HEK293 (cell line): ENCODE data around the gene PTGES3L.
"Not testable (repeated sequence)": the region's sequence is repeated elsewhere in the genome, so short reads cannot be mapped to it uniquely, and the experiment has no call there.

Source experiments
- CTCF ChIA-PET: fragments of 350-600 bp; formaldehyde crosslinking; extraction: SDS; loops from one replicate; lab custom pipeline; 2021; ENCODE audit warnings: antibody characterized with exemption; lab: Yijun Ruan, JAX
- POLR2A ChIA-PET: fragments of 300-600 bp; formaldehyde crosslinking; extraction: SDS; loops from one replicate; lab custom pipeline; 2020; ENCODE audit warnings: antibody characterized with exemption, inconsistent platforms; lab: Yijun Ruan, JAX
- H3K27ac ChIP-seq: fragments of 200-500 bp; sonication (Bioruptor generic); 2 replicates; pipeline ENCODE4 v1.5.1; 2014; ENCODE audit warnings: low read depth, low read length, control low read depth, inconsistent platforms; ENCODE audit errors: extremely low read depth
- H3K36me3 ChIP-seq, 2 experiments: fragments of 200-500 bp in 1 of 2; sonication (Bioruptor generic) in 1 of 2; 1 replicate in 1 of 2; 2 replicates in 1 of 2; pipeline ENCODE4 v1.5.1; 2014 to 2017; ENCODE audit warnings: inconsistent platforms in 2 of 2, low read length in 2 of 2; ENCODE audit not compliant: control insufficient read depth in 2 of 2, insufficient read depth in 1 of 2
- H3K4me1 ChIP-seq: fragments of 200-500 bp; sonication (Bioruptor generic); 2 replicates; pipeline ENCODE4 v1.5.1; 2014; ENCODE audit warnings: mild to moderate bottlenecking, low read length, inconsistent platforms; ENCODE audit not compliant: control insufficient read depth, insufficient read depth
- H3K4me3 ChIP-seq: 2 replicates; pipeline ENCODE4 v1.5.1; 2011; ENCODE audit warnings: low read depth, mild to moderate bottlenecking, control low read depth, low read length, moderate library complexity
- H3K9me3 ChIP-seq: fragments of 200-500 bp; sonication (Bioruptor generic); 2 replicates; pipeline ENCODE4 v1.5.1; 2014; ENCODE audit warnings: low read depth, low read length, inconsistent platforms; ENCODE audit not compliant: control insufficient read depth, insufficient read depth
- FEZF1 ChIP-seq: fragments of 450-650 bp; formaldehyde crosslinking; IDR thresholded peaks from 2 replicates; pipeline ENCODE4 v1.5.1; 2016; ENCODE audit warnings: missing biosample characterization, missing genetic modification characterization
- IKZF3 ChIP-seq: fragments of 450-650 bp; IDR thresholded peaks from 2 replicates; pipeline ENCODE4 v1.5.0; 2018; ENCODE audit warnings: missing biosample characterization, mild to moderate bottlenecking, missing genetic modification characterization, moderate library complexity
- SCRT1 ChIP-seq: fragments of 450-650 bp; formaldehyde crosslinking; IDR thresholded peaks from 2 replicates; pipeline ENCODE4 v1.5.1; 2016; ENCODE audit warnings: missing biosample characterization, missing genetic modification characterization, borderline replicate concordance
- SETDB1 ChIP-seq: IDR thresholded peaks from one replicate; pipeline ENCODE4 v1.6.1; 2017; ENCODE audit warnings: mild to moderate bottlenecking, low read length, moderate library complexity, mixed read lengths; ENCODE audit not compliant: insufficient read length
- ZEB2 ChIP-seq: fragments of 450-650 bp; formaldehyde crosslinking; IDR thresholded peaks from 2 replicates; pipeline ENCODE4 v1.5.1; 2016; ENCODE audit warnings: missing biosample characterization, missing genetic modification characterization
- ZNF114 ChIP-seq: fragments of 450-650 bp; formaldehyde crosslinking; IDR thresholded peaks from 2 replicates; pipeline ENCODE4 v1.5.0; 2017; ENCODE audit warnings: missing biosample characterization, missing genetic modification characterization
- ZNF223 ChIP-seq: fragments of 450-650 bp; formaldehyde crosslinking; IDR thresholded peaks from 2 replicates; pipeline ENCODE4 v1.5.1; 2016; ENCODE audit warnings: missing biosample characterization, missing genetic modification characterization
- ZNF266 ChIP-seq: fragments of 450-650 bp; formaldehyde crosslinking; IDR thresholded peaks from 2 replicates; pipeline ENCODE4 v1.5.1; 2016; ENCODE audit warnings: missing biosample characterization, missing genetic modification characterization, low read depth
- ZNF292 ChIP-seq: fragments of 450-650 bp; formaldehyde crosslinking; IDR thresholded peaks from 2 replicates; pipeline ENCODE4 v1.5.1; 2016; ENCODE audit warnings: low read depth, missing biosample characterization, missing genetic modification characterization, borderline replicate concordance
- ZNF350 ChIP-seq: fragments of 450-650 bp; formaldehyde crosslinking; IDR thresholded peaks from 2 replicates; pipeline ENCODE4 v1.5.0; 2017; ENCODE audit warnings: missing biosample characterization, mild to moderate bottlenecking, missing genetic modification characterization
- ZNF426 ChIP-seq: fragments of 450-650 bp; formaldehyde crosslinking; IDR thresholded peaks from 2 replicates; pipeline ENCODE4 v1.5.1; 2017; ENCODE audit warnings: missing biosample characterization, missing genetic modification characterization, mild to moderate bottlenecking, inconsistent platforms, moderate library complexity
- ZNF473 ChIP-seq: fragments of 450-650 bp; formaldehyde crosslinking; IDR thresholded peaks from 2 replicates; pipeline ENCODE4 v1.5.1; 2017; ENCODE audit warnings: missing biosample characterization, missing genetic modification characterization
- ZNF549 ChIP-seq: fragments of 450-650 bp; IDR thresholded peaks from 2 replicates; pipeline ENCODE4 v1.5.1; 2018; ENCODE audit warnings: missing biosample characterization, missing genetic modification characterization, mild to moderate bottlenecking, inconsistent platforms, moderate library complexity
- ZNF600 ChIP-seq: fragments of 450-650 bp; formaldehyde crosslinking; IDR thresholded peaks from 2 replicates; pipeline ENCODE4 v1.5.1; 2016; ENCODE audit warnings: missing biosample characterization, missing genetic modification characterization
- ZNF629 ChIP-seq: fragments of 450-650 bp; formaldehyde crosslinking; IDR thresholded peaks from 2 replicates; pipeline ENCODE4 v1.5.1; 2017; ENCODE audit warnings: missing biosample characterization, missing genetic modification characterization
- ZNF660 ChIP-seq: fragments of 450-650 bp; IDR thresholded peaks from 2 replicates; pipeline ENCODE4 v1.5.1; 2018; ENCODE audit warnings: missing biosample characterization, mild to moderate bottlenecking, missing genetic modification characterization
- ZNF670 ChIP-seq: fragments of 450-650 bp; formaldehyde crosslinking; IDR thresholded peaks from 2 replicates; pipeline ENCODE4 v1.5.1; 2016; ENCODE audit warnings: missing biosample characterization, missing genetic modification characterization, low read depth
- ZSCAN30 ChIP-seq: fragments of 450-650 bp; IDR thresholded peaks from 2 replicates; pipeline ENCODE4 v1.5.1; 2018; ENCODE audit warnings: missing biosample characterization, mild to moderate bottlenecking, missing genetic modification characterization, moderate library complexity
- TF ChIP-seq, protein P1 (sequence below): fragments of 450-650 bp; formaldehyde crosslinking; conservative IDR thresholded peaks from 2 replicates; pipeline ENCODE4 v1.5.1; 2016; ENCODE audit warnings: low read depth, missing biosample characterization, missing genetic modification characterization
- TF ChIP-seq, protein P2 (sequence below): fragments of 450-650 bp; formaldehyde crosslinking; IDR thresholded peaks from 2 replicates; pipeline ENCODE4 v1.5.1; 2016; ENCODE audit warnings: missing biosample characterization, missing genetic modification characterization
- TF ChIP-seq, protein P3 (sequence below): fragments of 450-650 bp; formaldehyde crosslinking; IDR thresholded peaks from 2 replicates; pipeline ENCODE4 v1.5.1; 2016; ENCODE audit warnings: missing biosample characterization, missing genetic modification characterization
- TF ChIP-seq, protein P4 (sequence below): fragments of 450-650 bp; formaldehyde crosslinking; IDR thresholded peaks from 2 replicates; pipeline ENCODE4 v1.5.1; 2016; ENCODE audit warnings: missing biosample characterization, missing genetic modification characterization

Gene PTGES3L

DNA sequence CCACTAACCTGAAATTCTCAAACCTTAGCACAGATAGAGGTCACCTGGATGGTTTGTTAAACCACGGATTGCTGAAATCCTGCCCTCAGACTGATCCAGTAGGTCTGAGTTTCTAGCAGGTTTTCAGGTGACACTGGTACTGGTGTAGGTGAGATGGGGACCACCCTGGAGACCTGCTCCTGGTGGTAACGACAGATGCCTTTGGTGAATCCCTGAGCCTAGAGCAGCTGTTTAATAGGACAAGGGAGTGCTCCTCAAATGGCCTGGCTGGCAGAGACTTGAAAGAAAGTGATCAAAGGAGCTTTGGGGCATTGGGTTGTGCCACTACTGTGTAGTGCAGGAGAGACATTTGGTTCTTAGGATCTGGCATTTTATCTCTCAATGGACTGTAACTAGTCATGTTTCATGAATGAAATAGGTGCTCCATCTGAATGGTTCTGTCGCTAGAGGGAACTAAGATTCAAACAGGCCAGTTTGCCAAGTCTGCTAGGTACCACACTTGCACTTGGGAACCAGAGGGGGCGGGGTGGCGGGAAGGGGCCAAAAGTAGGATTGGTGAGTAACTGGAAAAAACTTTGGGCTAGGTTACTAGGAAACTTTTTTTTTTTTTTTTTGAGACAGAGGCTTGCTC lies 23.8 kb upstream of the PTGES3L start (continued):
- TF ChIP-seq IKZF3 (tag by site-specific recombination) = 0 out of 2 replicates have a peak, but pooled peaks have one; percentile 15
- no peak for TF ChIP-seq SCRT1 (tag by site-specific recombination)
- TF ChIP-seq ZEB2 (tag by site-specific recombination) = peak; percentile 26; the same call in 1 of the 2 replicates
- no peak for TF ChIP-seq ZSCAN30
- no peak for TF ChIP-seq ZNF549 (tag by site-specific recombination)
- TF ChIP-seq FEZF1 (tag by site-specific recombination) = no peak
- TF ChIP-seq ZNF292 (tag by site-specific recombination) = no peak
- TF ChIP-seq ZNF660 (tag by site-specific recombination) = 0 out of 2 replicates have a peak, but pooled peaks have one; percentile 29
- peak; percentile 62; the same call in 1 of the 2 replicates for TF ChIP-seq ZNF600 (tag by site-specific recombination)

DNA sequence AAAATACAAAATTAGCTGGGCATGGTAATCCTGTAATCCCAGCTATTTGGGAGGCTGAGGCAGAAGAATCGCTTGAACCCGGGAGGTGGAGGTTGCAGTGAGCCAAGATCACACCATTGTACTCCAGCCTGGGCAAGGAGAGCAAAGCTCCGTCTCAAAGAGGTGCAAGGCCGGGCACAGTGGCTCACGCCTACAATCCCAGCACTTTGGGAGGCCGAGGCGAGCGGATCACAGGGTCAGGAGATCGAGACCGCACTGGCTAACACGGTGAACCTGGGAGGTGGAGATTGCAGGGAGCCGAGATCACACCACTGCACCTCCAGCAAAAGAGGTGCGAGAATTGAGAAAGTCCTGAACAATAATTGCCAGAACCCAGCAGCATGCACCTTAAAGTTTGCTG lies 21.0 kb upstream of the PTGES3L start:
- peak overlapping the region; percentile 27 for H3K27ac ChIP-seq

DNA sequence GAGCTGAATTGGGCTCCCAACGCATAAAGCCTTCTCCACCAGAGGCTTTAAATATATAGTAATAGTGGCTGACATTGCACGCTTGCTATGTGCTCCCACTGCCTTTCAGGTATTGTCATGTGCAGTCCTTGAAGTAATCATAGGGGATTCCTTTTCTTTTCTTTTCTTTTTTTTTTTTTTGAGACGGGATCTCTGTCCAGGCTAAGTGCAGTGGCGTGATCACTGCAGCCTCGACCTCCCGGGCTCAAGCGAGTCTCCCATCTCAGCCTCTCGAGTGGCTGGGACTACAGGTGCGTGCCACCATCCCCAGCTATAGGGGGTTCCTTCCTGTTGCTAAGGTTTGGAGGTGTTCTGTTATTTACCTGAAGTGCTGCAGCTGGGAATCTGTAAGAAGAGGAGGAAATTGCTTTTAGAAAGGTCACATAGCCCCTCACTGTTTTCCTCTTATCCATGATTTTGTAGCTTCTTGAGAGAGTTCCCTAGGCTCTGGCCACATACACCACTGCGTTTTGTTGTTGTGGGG lies 19.2 kb upstream of the PTGES3L start:
- H3K4me1 ChIP-seq = peaks cover 12% of the 10 kb centered on the region
- H3K36me3 ChIP-seq = peaks cover 36 to 59% of the 10 kb centered on the region in 2 experiments
- ChIA-PET CTCF (interaction anchor here (0.6 to 2.5 kb wide), 11 partner anchors 11 to 485 kb away, joined by 3 to 14 read pairs (median 4); partner anchors contain the start of genes AARSD1, AOC2, DHX8 and PSMC3IP), POLR2A (interaction anchor here (0.6 to 3.4 kb wide), 21 partner anchors 8 to 487 kb away, joined by 5 to 36 read pairs (median 14); partner anchors contain the start of genes AARSD1, AOC2, BECN1 and DHX8)
- H3K4me3 ChIP-seq = peak overlapping the region; percentile 64
- H3K27ac ChIP-seq = peak overlapping the region; percentile 99
- H3K9me3 ChIP-seq = no peaks in the 10 kb centered on the region
- TF ChIP-seq ZNF350 (no peak), ZNF670 (tag by site-specific recombination) (no peak), SETDB1 (no peak), ZNF426 (tag by site-specific recombination) (no peak), ZNF266 (no peak), ZNF114 (no peak), FEZF1 (tag by site-specific recombination) (no peak), ZNF473 (no peak), ZNF223 (tag by site-specific recombination) (no peak), ZNF629 (no peak)
- TF ChIP-seq, protein P1, sequence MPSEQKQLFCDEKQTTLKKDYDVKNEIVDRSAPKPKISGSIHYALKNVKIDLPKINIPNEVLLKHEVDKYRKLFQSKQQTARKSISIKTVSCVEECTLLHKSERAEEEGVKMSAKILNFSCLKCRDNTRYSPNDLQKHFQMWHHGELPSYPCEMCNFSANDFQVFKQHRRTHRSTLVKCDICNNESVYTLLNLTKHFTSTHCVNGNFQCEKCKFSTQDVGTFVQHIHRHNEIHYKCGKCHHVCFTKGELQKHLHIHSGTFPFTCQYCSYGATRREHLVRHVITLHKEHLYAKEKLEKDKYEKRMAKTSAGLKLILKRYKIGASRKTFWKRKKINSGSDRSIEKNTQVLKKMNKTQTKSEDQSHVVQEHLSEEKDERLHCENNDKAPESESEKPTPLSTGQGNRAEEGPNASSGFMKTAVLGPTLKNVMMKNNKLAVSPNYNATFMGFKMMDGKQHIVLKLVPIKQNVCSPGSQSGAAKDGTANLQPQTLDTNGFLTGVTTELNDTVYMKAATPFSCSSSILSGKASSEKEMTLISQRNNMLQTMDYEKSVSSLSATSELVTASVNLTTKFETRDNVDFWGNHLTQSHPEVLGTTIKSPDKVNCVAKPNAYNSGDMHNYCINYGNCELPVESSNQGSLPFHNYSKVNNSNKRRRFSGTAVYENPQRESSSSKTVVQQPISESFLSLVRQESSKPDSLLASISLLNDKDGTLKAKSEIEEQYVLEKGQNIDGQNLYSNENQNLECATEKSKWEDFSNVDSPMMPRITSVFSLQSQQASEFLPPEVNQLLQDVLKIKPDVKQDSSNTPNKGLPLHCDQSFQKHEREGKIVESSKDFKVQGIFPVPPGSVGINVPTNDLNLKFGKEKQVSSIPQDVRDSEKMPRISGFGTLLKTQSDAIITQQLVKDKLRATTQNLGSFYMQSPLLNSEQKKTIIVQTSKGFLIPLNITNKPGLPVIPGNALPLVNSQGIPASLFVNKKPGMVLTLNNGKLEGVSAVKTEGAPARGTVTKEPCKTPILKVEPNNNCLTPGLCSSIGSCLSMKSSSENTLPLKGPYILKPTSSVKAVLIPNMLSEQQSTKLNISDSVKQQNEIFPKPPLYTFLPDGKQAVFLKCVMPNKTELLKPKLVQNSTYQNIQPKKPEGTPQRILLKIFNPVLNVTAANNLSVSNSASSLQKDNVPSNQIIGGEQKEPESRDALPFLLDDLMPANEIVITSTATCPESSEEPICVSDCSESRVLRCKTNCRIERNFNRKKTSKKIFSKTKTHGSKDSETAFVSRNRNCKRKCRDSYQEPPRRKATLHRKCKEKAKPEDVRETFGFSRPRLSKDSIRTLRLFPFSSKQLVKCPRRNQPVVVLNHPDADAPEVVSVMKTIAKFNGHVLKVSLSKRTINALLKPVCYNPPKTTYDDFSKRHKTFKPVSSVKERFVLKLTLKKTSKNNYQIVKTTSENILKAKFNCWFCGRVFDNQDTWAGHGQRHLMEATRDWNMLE (tag by site-specific recombination) = no peak
- TF ChIP-seq, protein P2, sequence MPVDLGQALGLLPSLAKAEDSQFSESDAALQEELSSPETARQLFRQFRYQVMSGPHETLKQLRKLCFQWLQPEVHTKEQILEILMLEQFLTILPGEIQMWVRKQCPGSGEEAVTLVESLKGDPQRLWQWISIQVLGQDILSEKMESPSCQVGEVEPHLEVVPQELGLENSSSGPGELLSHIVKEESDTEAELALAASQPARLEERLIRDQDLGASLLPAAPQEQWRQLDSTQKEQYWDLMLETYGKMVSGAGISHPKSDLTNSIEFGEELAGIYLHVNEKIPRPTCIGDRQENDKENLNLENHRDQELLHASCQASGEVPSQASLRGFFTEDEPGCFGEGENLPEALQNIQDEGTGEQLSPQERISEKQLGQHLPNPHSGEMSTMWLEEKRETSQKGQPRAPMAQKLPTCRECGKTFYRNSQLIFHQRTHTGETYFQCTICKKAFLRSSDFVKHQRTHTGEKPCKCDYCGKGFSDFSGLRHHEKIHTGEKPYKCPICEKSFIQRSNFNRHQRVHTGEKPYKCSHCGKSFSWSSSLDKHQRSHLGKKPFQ (tag by site-specific recombination) = no peak
- TF ChIP-seq, protein P3, sequence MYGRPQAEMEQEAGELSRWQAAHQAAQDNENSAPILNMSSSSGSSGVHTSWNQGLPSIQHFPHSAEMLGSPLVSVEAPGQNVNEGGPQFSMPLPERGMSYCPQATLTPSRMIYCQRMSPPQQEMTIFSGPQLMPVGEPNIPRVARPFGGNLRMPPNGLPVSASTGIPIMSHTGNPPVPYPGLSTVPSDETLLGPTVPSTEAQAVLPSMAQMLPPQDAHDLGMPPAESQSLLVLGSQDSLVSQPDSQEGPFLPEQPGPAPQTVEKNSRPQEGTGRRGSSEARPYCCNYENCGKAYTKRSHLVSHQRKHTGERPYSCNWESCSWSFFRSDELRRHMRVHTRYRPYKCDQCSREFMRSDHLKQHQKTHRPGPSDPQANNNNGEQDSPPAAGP = no peak
- TF ChIP-seq, protein P4, sequence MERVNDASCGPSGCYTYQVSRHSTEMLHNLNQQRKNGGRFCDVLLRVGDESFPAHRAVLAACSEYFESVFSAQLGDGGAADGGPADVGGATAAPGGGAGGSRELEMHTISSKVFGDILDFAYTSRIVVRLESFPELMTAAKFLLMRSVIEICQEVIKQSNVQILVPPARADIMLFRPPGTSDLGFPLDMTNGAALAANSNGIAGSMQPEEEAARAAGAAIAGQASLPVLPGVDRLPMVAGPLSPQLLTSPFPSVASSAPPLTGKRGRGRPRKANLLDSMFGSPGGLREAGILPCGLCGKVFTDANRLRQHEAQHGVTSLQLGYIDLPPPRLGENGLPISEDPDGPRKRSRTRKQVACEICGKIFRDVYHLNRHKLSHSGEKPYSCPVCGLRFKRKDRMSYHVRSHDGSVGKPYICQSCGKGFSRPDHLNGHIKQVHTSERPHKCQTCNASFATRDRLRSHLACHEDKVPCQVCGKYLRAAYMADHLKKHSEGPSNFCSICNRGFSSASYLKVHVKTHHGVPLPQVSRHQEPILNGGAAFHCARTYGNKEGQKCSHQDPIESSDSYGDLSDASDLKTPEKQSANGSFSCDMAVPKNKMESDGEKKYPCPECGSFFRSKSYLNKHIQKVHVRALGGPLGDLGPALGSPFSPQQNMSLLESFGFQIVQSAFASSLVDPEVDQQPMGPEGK (tag by site-specific recombination) = no peak

More for the DNA sequence above, 21.0 kb upstream of the PTGES3L start:
- H3K4me1 ChIP-seq = peaks cover 12% of the 10 kb centered on the region
- H3K4me3 ChIP-seq, H3K9me3 ChIP-seq: not testable (repeated sequence)
- peaks cover 44 to 62% of the 10 kb centered on the region in 2 experiments for H3K36me3 ChIP-seq
- CTCF ChIA-PET = interaction anchor here (0.6 to 1.1 kb wide), 2 partner anchors 38 to 105 kb away, joined by 3 to 5 read pairs; no protein-coding TSS in a partner anchor
- 0 out of 2 replicates have a peak, but pooled peaks have one; percentile 35 for TF ChIP-seq ZNF600 (tag by site-specific recombination)
- POLR2A ChIA-PET = interaction anchor here (0.9 to 1.5 kb wide), 2 partner anchors 10 to 21 kb away, joined by 4 to 5 read pairs; partner anchors contain the start of gene VAT1
